NCI-H1105 treated with DMSO at 0.1 percent for 48 hours (cell line): ENCODE results near the gene GRAMD2B.

Experiments used
- DNase-seq: peaks from one replicate; lab custom pipeline; 2025; lab: John Stamatoyannopoulos, UW

GRAMD2B gene

DNA sequence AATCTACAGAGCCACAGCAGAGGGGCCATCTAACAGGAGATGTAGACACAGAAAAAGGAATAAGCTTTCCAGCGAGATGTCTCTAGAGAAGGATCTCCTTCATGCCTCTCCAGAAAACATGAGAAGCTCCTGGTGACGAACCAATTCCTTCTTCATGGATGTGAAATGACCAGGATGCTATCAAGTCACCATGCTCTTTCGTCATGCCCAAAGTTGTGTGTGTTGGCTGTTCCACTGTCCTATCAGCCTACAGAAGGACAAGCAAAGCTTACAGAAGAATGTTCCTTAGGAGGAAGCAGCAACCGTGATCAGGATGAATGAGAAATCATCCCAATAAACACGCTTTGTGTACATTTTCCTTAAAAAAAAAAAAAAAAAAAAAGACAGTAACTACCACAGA lies 117.4 kb downstream of the GRAMD2B start:
- DNase-seq = no peak

DNA sequence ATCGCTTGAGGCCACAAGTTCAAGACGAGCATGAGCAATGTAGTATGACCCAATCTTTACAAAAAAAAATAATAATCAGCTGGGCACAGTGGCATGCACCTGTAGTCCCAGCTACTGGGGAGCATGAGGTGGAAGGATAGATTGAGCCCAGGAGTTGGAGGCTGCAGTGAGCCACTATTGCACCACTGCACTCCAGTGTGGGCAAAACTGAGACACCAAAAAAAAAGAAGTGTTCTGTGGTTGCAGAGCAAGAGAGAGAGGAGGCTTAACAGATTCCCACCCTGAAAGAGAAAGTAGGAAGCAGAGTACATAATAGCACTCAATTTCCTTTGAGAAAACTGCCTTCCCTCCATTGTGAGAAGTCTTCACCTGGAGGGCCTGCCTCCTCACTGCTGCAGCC lies 119.2 kb downstream of the GRAMD2B start:
- no peak for DNase-seq

DNA sequence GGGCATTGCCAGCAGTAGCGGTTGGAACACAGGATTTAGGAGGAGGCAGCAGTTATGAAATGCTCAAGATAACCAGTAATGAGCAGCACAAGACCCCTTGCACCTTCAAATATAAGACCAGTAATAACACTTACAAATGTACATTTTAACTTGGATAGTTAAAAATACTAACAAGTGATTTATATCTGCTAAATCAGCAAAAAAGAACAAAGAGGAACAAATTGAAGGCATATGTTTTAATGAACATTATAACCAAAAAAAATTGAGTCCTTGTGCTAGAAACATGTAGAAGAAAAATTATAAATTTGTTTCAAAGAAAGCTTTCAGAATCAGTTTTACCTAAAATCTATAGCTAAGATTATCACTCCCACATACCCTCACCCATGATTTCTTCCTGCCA lies 119.8 kb downstream of the GRAMD2B start:
- no peak for DNase-seq

DNA sequence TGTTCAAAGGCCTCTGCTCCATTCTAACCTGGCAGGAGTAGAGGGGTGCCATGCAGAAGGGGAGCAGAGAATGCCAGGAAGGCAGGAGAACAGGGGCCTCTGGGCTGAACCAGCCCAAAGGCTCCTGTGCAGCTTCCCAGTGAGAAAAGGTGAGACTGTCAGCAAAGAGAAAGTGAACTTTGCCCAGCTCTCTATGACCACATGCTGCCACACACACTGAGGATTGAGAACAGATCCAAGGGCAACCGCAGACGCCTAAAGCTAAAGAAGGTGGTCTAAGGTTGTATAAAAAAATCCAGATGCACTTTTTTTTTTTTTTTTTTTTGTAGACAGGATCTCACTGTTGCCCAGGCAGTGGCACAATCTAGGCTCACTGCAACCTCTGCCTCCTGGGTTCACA lies 120.5 kb downstream of the GRAMD2B start:
- DNase-seq = no peak
